ENCODE measurements around the gene DCAKD. TPM values are rescaled to one million over a fixed set of nuclear protein-coding genes. Genes with fewer than 3 reads are reported as not detected.

DCAKD gene
- total and polyA plus RNA-seq, 7 donors, result 6.4 to 14.2 (median 10.3) TPM

- DNase-seq, result peak in 1 of 2 donors; percentile 68
- H3K27ac ChIP-seq, result no peak overlapping the region
- H3K36me3 ChIP-seq (ENCODE audit: insufficient read depth in 1 of 2, low read depth in 1 of 2), result peaks cover 0 to 6% of the 10 kb centered on the region in 2 donors
- H3K9me3 ChIP-seq, result no peaks in the 10 kb centered on the region
- no peaks in the 10 kb centered on the region for H3K27me3 ChIP-seq (ENCODE audit: insufficient read depth in 3 of 3, low read length in 2 of 3)
- H3K4me1 ChIP-seq, result peaks cover 29% of the 10 kb centered on the region
- WGBS, 3 donors, result 38 to 57% (median 47%) methylated on average over 13 of the region's 13 CpGs
- ATAC-seq, result no peak
- H3K4me3 ChIP-seq, result no peak overlapping the region
- TF ChIP-seq CTCF (IDR thresholded peaks at IDR 0.05), result no peak
- intact Hi-C loops (cut with DNase I), result no loop called here
These were observed 12.5 kb downstream of the DCAKD start for GRCh38 chr17:45038728-45039634.

GRCh38 chr17:45036691-45037090 is 14.7 kb downstream of the DCAKD start:
- H3K27ac ChIP-seq, result no peak overlapping the region
- 31 to 37% (median 37%) methylated on average over 3 of the region's 3 CpGs for WGBS, 3 donors
- ATAC-seq (no peak), DNase-seq (no peak)
- intact Hi-C loops (cut with DNase I), result no loop called here
- no peak overlapping the region for H3K4me3 ChIP-seq
- no peak for TF ChIP-seq CTCF (IDR thresholded peaks at IDR 0.05)
- H3K9me3 ChIP-seq, result no peaks in the 10 kb centered on the region
- peaks cover 17% of the 10 kb centered on the region for H3K4me1 ChIP-seq
- no peaks in the 10 kb centered on the region for H3K27me3 ChIP-seq (ENCODE audit: insufficient read depth in 3 of 3, low read length in 2 of 3)
- H3K36me3 ChIP-seq (ENCODE audit: insufficient read depth in 1 of 2, low read depth in 1 of 2), result peaks cover 0 to 26% of the 10 kb centered on the region in 2 donors

GRCh38 chr17:45035848-45036247 is 15.6 kb downstream of the DCAKD start:
- Histone ChIP-seq H3K27ac (no peak overlapping the region), H3K36me3 (ENCODE audit: insufficient read depth in 1 of 2, low read depth in 1 of 2) (peaks cover 0 to 35% of the 10 kb centered on the region in 2 donors), H3K4me3 (no peak overlapping the region), H3K4me1 (peaks cover 12% of the 10 kb centered on the region), H3K27me3 (ENCODE audit: insufficient read depth in 3 of 3, low read length in 2 of 3) (no peaks in the 10 kb centered on the region), H3K9me3 (no peaks in the 10 kb centered on the region)
- ATAC-seq, result no peak
- no peak for DNase-seq
- 82 to 95% (median 90%) methylated on average over 14 of the region's 14 CpGs for WGBS, 3 donors
- intact Hi-C loops (cut with DNase I), result no loop called here
- no peak for TF ChIP-seq CTCF (IDR thresholded peaks at IDR 0.05)

- Histone ChIP-seq H3K27me3 (ENCODE audit: insufficient read depth in 3 of 3, low read length in 2 of 3) (no peaks in the 10 kb centered on the region), H3K36me3 (ENCODE audit: insufficient read depth in 1 of 2, low read depth in 1 of 2) (peaks cover 0 to 45% of the 10 kb centered on the region in 2 donors), H3K9me3 (no peaks in the 10 kb centered on the region), H3K4me1 (peaks cover 6% of the 10 kb centered on the region), H3K27ac (no peak overlapping the region), H3K4me3 (no peak overlapping the region)
- DNase-seq (no peak), ATAC-seq (no peak)
- WGBS, 3 donors, result 94% methylated on average over 14 of the region's 14 CpGs
- intact Hi-C loops (cut with DNase I), result no loop called here
- TF ChIP-seq CTCF (IDR thresholded peaks at IDR 0.05), result no peak
These were observed 16.8 kb downstream of the DCAKD start for GRCh38 chr17:45034599-45034998.
